ENCODE measurements around the gene RBM47. TPM values are rescaled to one million over a fixed set of nuclear protein-coding genes. Genes with fewer than 3 reads are reported as not detected.

Gene RBM47
- 3.8 and 3.9 TPM in 2 replicates for total RNA-seq

DNA sequence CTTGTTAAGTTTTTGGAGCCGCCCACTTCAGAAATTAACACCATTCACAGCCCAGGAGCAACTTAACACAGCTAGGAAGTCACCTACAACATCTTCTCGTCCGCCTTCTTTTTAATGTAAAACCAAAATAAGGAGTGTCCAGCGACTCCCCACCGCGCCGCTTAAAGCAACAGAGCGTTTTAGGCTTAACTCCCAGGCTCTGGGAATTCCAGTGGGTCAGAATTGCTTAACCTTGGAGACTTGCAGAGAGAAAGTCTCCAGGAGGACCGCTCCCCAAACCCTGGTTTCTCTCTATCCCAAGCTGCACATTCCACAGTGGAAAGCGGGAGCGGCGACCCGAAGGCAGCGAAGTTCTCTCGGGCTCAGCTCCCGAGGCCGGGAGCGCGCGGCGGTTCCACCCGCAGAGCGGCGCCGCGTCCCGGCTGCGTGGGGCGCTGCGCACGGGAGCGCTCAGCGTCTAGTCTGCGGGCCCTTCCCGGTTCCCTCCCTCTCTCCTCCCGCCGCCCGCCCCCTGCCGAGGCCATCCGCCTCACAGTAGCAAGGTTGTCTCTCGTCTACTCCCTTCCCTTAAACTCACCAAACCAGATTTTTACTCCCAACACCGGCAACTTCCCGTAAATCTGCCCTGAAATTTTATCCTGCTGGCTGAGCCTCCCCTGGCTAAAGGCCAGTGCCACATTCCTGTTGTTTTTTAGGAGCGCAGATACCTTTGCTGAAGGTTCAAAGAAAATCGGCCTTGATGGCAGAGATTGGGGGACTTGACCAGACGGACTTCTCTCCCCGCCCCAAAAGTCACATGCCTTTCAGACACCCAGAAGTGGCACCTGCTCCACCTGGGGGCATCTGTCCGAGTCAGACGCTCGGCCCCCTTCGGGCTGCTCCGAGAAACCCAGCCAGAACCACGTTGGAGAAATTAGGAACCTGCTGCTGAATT is at the start of gene RBM47:
Gene RBM47, minus strand, starts transcription at position 464 of the 934 bp plus-strand sequence. CDS start 190,971 bp downstream, outside the sequence.
- intact Hi-C loops (cut with micrococcal nuclease), result loop anchor here (5.0 to 10.0 kb wide), 4 partner anchors 47 to 315 kb away; no protein-coding TSS in a partner anchor

GRCh38 chr4:40678421-40678820 is 48.8 kb upstream of the RBM47 start:
- intact Hi-C loops (cut with micrococcal nuclease), result no loop called here

- intact Hi-C loops (cut with micrococcal nuclease), result no loop called here
These were observed 45.5 kb upstream of the RBM47 start for GRCh38 chr4:40675166-40675565.

GRCh38 chr4:40672528-40673522 is 43.2 kb upstream of the RBM47 start:
- intact Hi-C loops (cut with micrococcal nuclease), result loop anchor here (1.0 to 5.0 kb wide), 4 partner anchors 15 to 49 kb away; no protein-coding TSS in a partner anchor

- intact Hi-C loops (cut with micrococcal nuclease), result no loop called here
These were observed 39.8 kb upstream of the RBM47 start for GRCh38 chr4:40669504-40669903.

DNA sequence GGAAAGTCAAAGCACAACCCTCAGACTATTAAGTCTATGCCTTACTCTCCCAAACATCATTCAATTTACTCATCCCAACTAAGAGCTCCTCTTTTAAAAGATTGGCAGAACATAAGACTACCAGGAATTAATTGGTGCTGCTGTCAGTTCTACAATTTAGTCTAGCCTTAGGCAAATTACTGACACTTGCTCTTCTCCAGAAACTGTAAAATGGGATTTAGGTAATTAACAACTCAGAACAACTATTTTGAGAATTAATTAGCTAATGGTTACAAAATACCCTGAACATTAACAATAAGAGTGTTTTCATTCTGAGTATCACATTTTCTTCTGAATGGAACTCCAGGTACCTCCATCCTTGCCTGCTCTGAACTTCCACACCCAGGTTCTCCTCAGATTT is 36.2 kb upstream of the RBM47 start:
- intact Hi-C loops (cut with micrococcal nuclease), result no loop called here

GRCh38 chr4:40662962-40663604 is 33.4 kb upstream of the RBM47 start:
- intact Hi-C loops (cut with micrococcal nuclease), result no loop called here

DNA sequence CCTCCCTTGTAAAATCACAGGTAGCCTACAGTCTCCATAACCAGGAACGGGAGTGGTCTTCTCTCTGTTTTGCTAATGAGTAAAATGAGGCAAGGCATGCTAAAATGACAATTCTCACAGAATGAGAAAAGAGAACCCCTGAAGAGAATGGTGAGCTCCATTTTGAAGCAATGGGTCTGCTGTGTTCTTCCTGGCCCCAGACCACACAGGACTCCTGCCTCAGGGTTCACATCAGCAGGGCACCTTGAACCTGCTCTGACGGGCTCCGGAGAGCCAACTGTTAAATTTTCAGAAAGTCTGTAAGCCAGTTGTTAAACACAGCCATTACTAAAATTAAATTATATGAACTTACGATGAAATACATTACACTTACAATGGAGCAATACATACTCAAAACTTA is 32.1 kb upstream of the RBM47 start:
- intact Hi-C loops (cut with micrococcal nuclease), result no loop called here

GRCh38 chr4:40656201-40656863 is 26.7 kb upstream of the RBM47 start:
- intact Hi-C loops (cut with micrococcal nuclease), result no loop called here

GRCh38 chr4:40651280-40651679 is 21.6 kb upstream of the RBM47 start:
- intact Hi-C loops (cut with micrococcal nuclease), result no loop called here

DNA sequence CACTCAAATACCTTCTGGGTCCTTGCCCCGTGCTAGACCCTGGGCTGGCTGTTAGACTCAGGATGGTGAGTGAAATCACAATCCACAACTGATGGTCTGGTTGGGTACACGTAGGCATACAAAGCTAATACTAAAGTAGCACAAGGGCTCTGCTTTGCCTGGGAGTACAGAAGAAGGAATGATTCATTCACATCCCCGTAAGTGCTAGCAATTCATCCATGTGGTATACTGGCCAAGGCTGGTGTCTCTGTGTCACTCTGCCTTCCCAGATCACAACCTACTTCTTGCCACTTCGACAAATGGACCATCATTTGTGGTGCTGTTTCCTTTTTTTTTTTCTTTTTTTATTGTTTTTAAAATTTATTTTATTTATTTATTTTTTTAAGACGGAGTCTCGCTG is 19.7 kb upstream of the RBM47 start:
- intact Hi-C loops (cut with micrococcal nuclease), result no loop called here

- intact Hi-C loops (cut with micrococcal nuclease), result no loop called here
These were observed 19.1 kb upstream of the RBM47 start for GRCh38 chr4:40648742-40649281.

DNA sequence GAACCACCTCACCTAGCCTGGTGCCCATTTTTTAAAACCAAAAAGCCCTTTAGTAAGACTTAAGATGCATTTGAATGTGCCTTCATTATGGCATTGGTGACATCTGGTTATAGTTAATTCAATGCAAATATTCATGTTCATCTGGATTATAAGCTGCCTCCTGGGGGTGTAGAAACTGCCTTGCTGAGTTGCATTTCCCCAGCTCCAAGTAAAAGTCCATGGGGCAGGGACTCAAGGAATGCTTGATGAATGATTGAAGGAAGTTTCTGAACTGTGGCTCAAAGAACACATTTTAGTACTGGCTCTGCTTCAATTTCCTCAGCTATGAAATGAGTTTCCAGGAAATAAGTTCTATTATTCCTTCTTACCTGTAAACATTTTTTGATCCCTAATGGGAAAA is 18.5 kb upstream of the RBM47 start:
- intact Hi-C loops (cut with micrococcal nuclease), result no loop called here

- intact Hi-C loops (cut with micrococcal nuclease), result no loop called here
These were observed 15.9 kb upstream of the RBM47 start for GRCh38 chr4:40645586-40645985.

GRCh38 chr4:40632080-40632479 is 2.4 kb upstream of the RBM47 start:
- intact Hi-C loops (cut with micrococcal nuclease), result no loop called here

DNA sequence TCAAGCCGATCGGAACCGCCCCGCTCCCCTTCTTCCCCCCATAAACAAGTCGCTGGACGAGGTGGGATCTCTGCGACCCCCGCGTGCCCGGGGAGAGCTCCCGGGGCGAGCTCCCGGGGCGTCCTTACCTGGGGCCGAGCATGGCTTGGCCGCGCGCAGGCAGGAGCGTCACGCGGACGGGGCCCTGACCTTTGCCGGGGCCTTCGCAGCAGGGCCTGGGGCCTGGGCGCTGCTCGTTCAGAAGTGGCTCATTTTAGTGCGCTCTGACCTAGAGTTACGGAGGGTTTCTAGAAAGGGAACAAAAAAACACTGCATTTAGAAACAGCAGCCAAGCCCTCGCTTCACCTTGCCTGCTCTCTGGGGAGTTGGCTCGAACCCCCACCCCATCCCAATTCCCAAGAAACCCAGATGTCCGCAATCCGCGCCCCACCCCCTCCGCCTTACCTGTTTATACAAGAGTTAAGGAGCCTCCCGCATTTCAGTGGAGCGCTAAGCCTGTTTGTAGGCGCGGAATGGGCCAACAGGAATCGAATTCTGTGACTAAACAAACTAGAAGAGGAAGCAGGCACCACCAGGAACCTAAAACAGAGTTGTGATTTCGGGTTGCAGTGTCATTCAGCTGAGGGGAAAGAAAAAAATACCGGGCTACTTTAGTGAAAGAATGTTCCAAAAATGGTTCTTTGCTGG is 814 bp upstream of the RBM47 start:
- intact Hi-C loops (cut with micrococcal nuclease), result no loop called here

- intact Hi-C loops (cut with micrococcal nuclease), result loop anchor here (5.0 to 10.0 kb wide), 4 partner anchors 47 to 314 kb away; no protein-coding TSS in a partner anchor
These were observed 776 bp downstream of the RBM47 start for GRCh38 chr4:40628888-40629287.

GRCh38 chr4:40628407-40628806 is 1.3 kb downstream of the RBM47 start:
- intact Hi-C loops (cut with micrococcal nuclease), result loop anchor here (5.0 to 10.0 kb wide), 4 partner anchors 46 to 314 kb away; no protein-coding TSS in a partner anchor

- intact Hi-C loops (cut with micrococcal nuclease), result loop anchor here (2.0 to 10.0 kb wide), 5 partner anchors 45 to 313 kb away; no protein-coding TSS in a partner anchor
These were observed 2.1 kb downstream of the RBM47 start for GRCh38 chr4:40627540-40627939.

Data from T-helper 2 cell treated with Interferon-gamma antibody and Interleukin-4, amounts not matched to agents 100 ng/mL and 5 ng/mL, for 36 hours (primary cell).